GM21717 (cell line): ENCODE measurements around the gene GPR152.

Experiments
- ATAC-seq: cut with Tn5 transposase; IDR thresholded peaks from one replicate; pipeline ENCODE4 v1.9.1; 2021; ENCODE audit warnings: mild to moderate bottlenecking, moderate library complexity; ENCODE audit not compliant: unreplicated experiment

The GPR152 gene

GRCh38 chr11:67440229-67441097 lies 12.1 kb downstream of the GPR152 start:
- no peak for ATAC-seq

DNA sequence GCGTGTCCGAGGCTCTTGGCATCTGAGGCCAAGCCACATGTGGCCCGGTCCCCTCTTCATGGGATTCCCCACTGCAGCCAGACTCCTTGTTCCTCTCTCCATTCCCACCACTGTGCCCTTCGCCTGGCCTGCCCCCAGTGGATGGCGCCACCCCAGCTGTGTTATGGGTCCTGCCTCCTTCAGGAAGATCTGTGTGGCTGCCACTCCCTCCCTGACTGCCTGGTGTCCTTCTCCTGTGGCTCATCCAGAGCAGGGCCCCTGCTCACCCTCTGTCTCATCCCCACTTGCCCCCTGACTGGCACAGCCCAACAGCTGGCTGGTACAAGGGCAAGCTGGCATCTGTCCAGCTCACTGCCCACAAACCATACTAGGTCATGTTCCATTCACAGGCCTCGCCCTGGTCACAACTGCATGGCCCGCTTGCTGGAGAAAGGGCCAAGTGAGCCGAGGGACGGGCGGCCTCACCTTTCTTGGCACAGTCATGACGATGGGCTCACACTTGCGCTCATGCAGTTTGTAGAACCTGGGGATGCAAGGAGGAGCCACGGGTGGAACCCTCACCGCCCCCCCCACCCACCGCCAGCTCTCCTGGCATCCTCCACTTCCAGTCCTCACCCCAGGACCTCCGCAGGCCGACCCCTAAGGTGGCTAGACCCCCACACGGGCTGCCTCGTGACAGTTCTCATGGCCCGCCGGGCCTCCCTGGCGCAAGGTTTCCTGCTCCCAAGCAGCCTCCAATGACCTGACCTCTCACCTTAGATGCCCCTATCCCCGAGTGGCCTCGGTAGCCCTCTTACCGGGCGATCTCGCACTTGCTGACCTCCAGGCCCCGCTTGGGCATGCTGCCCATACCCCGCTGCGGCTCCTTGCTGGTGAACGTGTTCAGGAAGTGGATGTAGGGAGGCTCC lies 13.0 kb downstream of the GPR152 start:
- no peak for ATAC-seq

DNA sequence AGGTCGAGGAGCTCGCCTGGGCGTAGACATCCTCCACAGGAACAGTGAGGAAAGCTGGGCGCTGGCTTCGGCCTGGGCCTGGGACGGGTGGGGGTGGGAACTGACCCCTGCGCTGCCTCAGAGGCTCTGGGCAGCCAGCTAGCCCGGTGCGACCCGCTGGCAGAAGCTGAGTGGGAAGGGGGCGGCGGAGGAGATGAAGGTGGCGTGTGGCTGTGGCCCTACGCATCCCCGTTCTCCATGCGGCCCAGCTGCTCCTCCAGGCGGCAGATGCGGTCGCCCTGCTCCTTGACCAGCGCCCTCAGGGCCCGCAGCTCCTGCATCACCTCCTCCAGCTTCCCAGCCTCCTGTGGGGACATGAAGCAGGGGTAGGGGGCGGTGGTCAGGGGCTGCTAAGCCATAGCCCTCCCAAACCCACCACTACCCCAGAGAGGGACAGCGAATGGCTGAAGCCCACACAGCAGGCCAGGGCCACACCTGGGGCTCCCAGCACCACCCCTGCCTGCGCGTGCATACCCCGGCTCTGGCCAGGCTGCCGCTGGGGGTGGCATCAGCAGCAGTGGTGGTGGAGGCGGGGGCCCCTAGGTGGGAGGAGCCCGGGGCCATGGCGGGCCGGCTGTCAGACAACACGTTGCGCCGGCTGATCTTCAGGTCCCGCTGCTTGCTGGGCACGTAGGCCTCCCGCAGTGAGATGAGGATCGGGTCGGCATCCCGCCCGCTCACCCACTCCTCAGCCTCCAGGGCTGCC lies 14.2 kb downstream of the GPR152 start:
- ATAC-seq = no peak

DNA sequence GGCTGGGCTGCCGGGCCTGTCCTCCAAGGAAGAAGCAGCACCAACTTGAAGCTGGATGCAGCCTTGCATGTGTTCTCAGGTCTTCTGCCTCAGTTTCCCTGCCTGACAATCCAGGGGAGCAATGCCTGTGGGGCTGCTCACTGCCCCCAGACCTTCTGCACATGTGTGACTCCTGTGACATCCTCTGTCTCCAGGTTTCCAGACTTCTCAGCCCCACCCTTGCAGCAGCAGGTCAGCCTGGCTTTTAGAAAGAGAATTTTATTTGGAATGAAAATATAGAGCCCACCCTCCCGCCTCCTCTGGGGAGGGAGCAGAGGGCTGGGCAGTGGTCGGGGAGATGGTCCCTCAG lies 14.7 kb downstream of the GPR152 start:
- no peak for ATAC-seq

DNA sequence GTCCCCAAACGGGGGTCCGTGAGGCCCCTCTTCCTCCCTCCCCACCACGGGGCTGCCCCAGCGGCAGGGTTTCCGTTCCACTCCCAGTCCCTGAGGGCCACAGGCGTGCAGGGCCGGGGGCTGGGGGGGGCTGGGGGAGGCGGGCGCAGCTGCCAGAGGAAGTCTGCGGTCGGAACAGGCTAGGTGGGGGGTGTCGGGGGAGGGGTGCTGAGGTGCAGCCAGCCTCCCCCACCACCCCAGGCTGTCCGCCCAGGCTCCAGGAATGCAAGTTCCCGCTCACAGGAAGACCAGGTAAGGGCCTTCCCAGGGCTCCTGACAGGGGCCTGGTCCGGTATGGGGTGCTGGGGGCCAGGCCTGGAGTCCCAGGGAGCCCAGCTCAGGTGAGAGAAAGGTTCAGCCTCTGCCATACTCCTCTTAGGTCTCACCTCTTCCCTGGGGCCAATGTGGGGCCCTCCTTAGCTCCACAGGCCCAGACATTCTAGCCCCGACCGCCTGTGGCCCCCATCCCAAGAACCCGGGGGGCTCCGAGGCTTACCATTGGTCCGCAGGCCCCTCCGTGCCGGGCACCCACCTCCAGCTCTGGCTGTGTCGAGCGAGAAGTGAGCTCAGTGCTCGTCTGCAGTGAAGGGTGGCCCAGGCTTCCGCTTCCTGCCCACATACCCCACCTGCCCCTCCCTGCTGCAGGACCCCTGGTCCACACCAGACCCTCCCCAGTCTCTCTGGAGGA lies 15.3 kb downstream of the GPR152 start, which contains the start of gene PTPRCAP:
Gene PTPRCAP, minus strand, starts transcription at position 601 of the 727 bp plus-strand sequence. Its CDS starts 63 bp downstream, at position 538.
- ATAC-seq = no peak

DNA sequence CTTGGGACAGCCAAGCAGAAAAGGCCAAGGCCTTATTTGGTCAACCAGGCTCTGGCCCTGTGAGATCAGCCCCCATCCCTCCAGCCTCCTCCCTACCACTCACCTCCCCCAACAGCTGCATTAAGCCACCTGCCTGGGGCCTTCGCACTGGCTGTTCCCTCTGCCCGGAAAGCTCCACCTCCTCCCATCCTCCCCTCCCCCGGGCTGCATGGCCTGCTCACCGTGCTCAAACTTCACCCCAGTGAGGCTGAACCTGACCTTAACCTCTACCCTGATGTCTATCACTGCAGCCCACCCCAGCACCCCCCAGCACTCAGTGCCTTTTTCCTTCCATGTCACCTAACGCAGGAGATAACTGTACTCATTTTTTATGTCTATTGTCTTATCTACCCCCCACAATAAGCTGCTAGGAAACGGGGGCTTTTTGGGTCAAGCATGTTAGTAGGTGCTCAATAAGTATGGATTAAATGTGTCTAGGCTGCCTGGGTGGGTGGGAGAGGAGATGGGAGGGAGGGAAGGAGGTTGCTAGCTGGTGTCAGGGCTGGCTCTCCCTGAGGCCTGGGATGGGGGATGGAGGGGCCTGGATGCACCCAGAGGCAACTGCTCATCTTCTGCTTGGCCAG lies 16.0 kb downstream of the GPR152 start:
- no peak for ATAC-seq

- ATAC-seq = no peak
These were observed 16.6 kb downstream of the GPR152 start for GRCh38 chr11:67435727-67436458.

DNA sequence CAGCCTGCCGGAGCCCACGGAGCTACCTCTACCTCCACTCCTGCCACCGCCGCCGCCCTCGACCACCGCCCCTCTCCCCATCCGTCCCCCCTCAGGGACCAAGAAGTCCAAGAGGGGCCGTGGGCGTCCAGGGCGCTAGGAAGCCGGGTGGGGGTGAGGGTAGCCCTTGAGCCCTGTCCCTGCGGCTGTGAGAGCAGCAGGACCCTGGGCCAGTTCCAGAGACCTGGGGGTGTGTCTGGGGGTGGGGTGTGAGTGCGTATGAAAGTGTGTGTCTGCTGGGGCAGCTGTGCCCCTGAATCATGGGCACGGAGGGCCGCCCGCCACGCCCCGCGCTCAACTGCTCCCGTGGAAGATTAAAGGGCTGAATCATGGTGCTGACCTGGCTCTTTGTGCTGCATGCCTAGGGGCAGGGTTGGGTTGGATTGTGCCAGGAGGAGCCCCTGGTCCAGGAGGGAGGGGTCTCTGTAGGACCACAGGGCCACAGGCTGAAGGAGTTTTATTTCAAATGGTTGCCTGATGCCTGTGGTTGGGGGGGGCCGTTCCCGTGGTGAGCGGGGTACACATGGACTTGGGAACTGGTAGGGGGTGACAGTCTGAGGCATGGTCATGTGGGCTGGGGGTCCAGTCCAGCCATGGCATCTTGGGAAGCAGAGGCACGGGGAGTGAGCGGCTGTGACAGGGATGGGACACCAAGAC lies 17.4 kb downstream of the GPR152 start:
- no peak for ATAC-seq

- no peak for ATAC-seq
These were observed 18.1 kb downstream of the GPR152 start for GRCh38 chr11:67434395-67434881.

DNA sequence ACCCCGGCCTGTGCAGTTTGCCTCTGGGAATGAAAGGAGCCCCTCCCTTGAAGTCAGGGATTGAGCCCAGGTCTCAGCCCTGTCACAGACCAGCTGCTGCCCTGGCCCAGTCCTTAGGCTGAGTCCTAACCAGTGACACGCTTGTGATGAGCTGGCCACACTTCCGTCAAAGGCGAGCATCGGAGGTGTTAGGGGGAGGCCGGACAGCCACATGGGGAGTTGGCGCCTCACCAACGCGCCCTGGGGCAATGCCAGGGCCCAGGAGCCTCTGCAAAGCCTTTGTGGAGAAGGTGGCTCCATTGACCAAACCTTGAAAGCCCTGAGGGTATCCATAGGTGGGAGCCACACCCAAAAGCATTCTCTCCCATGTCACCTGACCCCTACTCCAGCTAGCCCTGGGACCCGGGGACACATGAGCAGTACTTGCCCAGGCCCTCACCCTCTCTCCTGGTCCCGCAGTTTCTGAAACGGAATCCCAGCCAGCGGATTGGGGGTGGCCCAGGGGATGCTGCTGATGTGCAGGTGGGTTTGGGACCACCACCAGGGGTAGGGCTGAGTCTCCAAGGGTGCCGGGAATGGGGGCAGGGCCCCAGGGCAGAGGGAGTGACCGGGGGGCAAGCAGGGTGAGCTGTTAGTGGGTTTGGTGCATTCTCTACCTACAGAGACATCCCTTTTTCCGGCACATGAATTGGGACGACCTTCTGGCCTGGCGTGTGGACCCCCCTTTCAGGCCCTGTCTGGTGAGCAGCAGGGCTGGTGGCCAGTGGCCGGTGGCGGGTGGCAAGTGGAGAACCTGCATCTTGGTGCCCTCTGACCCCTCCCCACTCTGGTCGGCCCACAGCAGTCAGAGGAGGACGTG lies 18.8 kb downstream of the GPR152 start:
- ATAC-seq = no peak

DNA sequence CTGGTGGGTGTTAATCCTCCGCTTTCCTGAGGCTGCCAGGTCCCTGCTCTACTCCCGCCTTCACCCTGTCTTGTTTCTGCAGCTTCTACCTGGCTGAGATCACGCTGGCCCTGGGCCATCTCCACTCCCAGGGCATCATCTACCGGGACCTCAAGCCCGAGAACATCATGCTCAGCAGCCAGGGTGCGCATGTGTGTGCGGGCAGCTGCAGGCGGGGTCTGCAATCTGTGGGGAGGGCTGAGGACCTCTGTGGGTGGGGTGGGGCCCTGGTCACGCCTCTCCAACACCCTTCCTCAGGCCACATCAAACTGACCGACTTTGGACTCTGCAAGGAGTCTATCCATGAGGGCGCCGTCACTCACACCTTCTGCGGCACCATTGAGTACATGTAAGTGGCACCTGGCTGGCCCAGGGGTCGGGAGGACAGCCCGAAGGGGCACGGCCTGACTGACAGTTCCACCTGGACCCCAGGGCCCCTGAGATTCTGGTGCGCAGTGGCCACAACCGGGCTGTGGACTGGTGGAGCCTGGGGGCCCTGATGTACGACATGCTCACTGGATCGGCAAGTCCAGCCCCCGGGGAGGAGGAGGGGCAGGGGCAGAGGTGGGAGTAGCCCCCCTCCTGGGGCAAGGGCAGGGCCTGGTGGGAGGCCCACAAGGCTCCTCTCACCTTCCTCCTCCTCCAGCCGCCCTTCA lies 19.7 kb downstream of the GPR152 start:
- ATAC-seq = no peak

DNA sequence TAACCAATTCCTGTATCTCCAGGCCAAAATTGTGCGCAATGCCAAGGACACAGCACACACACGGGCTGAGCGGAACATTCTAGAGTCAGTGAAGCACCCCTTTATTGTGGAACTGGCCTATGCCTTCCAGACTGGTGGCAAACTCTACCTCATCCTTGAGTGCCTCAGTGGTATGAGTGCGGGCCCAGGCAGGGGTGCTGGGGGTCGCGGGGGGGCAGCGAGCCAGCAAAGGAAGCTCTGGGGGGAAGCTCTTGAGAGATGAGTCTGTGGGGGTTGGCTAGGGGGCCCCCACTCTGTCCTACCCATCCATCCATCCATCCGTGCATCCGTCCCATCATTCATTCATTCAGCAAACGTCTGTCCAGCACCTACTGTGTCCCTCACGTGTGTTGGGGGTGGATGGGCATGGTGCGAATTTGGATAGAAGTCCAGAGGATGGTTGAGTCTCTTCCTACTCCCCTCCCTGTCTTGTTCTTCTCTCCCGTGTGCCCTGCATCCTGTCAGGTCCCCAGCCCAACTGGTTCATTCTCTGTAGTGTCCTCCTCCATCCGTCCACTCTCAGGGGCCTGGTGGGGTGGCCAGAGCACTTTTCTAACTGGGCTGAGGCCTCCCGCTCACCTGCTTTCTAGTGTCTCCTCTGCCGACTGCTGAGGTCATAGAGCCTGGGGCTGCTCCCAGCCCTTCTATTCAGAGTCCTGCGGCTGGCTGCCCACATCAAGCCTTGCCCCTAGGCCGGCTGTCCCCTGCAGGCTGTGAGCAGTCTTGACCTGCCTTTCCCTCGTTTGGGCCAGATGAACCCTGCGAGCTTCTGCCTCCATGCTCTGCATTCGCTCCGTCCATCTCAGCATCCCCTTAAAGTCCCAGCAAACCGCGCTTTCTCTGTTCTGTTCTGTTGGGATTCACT lies 20.9 kb downstream of the GPR152 start:
- ATAC-seq = no peak

- ATAC-seq = no peak
These were observed 22.8 kb downstream of the GPR152 start for GRCh38 chr11:67429722-67430121.

DNA sequence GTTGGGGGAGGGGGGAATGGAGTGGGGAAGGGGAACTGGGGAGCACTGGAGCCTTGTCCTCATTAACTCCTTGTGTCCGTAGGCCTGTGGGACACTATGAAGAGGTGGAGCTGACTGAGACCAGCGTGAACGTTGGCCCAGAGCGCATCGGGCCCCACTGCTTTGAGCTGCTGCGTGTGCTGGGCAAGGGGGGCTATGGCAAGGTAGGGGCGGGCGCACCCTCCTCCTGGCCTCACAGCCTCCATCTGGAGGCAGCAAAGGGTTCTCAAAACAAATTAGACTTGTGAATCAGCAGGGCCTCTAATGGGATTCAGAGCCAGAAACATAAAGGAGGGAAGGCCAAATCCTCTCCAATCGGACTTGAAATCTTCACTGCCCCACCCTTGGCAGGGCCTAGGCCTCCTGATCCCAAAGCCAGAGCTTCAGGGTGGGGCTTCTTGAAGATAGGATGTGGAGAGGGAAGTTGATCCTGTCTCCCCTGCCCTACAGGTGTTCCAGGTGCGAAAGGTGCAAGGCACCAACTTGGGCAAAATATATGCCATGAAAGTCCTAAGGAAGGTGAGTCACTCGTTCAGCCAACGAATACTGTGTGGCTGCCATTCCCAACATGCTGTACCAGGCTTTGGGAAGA lies 23.4 kb downstream of the GPR152 start:
- ATAC-seq = no peak
